ENCODE data around the gene HNRNPAB.

The HNRNPAB gene

DNA sequence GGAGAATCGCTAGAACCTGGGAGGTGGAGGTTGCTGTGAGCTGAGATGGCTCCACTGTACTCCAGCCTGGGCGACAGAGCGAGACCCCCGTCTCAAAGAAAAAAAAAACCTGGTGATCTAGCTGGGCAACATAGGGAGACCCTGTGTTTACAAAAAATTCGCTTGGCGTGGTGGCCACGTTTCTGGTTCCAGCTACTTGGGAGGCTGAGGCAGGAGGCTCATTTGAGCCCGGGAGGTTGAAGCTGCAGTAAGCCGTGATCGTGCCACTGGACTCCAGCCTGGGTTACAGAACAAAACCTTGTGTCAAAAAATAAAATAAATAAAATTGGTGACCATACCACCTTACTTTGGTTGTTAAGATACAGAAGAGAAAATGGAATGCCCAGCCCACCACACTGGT is 1.8 kb upstream of the HNRNPAB start:
- DNase-seq (ENCODE audit: insufficient read length, low spot score) (no peak), FAIRE-seq (no peak)
- no peak for TF ChIP-seq CTCF (IDR thresholded peaks at IDR 0.05; ENCODE audit: insufficient read depth, missing control alignments)

- no peak for TF ChIP-seq CTCF (IDR thresholded peaks at IDR 0.05; ENCODE audit: insufficient read depth, missing control alignments)
- DNase-seq (ENCODE audit: insufficient read length, low spot score) (no peak), FAIRE-seq (no peak)
These were observed 607 bp upstream of the HNRNPAB start for GRCh38 chr5:178203670-178204181.

DNA sequence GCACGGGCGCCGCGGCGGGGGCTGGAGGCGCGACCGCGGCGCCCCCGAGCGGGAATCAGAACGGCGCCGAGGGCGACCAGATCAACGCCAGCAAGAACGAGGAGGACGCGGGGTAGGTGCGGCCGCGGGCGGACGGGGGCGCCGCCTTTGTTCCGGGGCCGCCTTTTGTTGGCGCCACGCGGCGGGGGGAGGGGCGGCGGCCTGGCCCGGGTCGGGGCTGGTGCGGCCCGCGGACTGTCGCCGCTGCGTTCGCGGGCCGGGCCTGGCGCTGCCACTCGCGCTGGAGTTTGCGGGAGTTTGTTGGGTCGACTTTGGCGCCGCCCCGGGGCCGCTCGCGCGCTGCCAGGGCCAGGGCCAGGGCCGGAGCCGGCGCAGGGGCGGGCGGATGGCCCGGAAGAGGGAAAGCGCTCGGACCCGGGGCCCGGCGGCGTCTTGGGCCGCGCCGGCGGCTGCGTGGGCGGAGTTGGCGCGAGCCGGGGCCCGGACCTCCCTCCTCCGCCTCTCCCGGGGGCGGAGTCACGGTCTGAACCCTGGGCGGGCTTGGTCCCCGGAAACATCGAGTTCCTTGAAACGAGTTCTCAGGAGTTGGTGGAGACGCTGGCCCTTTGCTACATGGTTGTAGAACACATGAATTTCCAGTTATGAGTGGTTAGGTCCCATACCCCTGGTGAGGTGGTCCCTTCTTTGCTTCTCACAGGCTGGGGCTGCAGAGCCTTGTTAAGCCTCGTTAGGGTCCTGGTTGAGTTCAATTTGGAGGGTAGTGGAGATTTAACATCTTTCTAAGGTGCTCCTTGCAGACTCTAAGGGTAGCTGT is 809 bp downstream of the HNRNPAB start:
- DNase-seq (ENCODE audit: insufficient read length, low spot score) (peak; percentile 76), FAIRE-seq (no peak)
- TF ChIP-seq CTCF (IDR thresholded peaks at IDR 0.05; ENCODE audit: insufficient read depth, missing control alignments), result no peak

DNA sequence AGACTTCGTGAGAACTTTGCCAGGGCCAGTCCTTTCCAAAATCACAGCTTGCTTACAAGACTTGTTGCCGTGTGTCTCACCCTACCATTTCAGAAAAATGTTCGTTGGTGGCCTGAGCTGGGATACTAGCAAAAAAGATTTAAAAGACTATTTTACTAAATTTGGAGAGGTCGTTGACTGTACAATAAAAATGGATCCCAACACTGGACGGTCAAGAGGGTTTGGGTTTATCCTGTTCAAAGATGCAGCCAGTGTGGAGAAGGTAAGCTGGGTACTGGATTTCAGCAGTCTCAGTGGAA is 1.4 kb downstream of the HNRNPAB start:
- TF ChIP-seq CTCF (IDR thresholded peaks at IDR 0.05; ENCODE audit: insufficient read depth, missing control alignments), result no peak
- FAIRE-seq (no peak), DNase-seq (ENCODE audit: insufficient read length, low spot score) (no peak)

DNA sequence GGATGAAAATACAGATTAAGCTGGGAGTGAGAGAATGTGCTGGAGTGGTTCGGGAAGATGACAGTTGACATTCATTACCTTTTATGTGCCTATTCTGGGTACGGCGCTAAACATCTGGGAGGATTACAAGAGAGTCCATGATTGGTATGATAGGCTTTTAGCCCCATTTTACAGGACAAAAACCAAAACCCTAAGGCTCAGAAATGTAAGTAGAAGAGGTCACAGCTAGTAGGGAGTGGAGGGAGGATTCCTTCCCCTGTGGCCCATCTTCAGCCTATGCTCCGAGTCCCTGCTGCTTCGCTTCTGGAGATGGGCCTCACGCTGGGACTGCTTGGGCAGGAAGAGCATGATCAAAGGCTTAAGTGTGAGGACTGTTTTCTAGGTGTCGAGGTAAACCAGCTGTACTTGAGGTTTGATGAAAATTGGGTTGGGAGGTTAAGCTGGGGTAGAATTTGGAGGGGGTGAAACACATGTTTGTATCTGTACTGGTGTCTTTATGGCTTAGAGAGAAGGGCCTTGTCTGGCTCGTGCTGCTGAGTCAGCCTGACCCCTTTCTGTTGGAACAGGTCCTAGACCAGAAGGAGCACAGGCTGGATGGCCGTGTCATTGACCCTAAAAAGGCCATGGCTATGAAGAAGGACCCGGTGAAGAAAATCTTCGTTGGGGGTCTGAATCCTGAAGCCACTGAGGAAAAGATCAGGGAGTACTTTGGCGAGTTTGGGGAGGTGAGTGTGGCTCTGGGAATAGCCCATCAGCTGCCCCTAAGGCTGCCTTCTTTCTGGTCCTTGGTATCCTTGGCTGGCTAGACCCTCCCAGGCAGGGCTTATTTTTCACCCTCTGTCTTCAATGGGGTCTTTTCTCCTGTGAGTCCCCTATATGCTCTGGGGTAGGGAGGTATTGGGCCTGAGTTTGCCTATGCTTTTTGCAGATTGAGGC is 2.1 kb downstream of the HNRNPAB start:
- DNase-seq (ENCODE audit: insufficient read length, low spot score) (no peak), FAIRE-seq (no peak)
- no peak for TF ChIP-seq CTCF (IDR thresholded peaks at IDR 0.05; ENCODE audit: insufficient read depth, missing control alignments)

GRCh38 chr5:178207183-178207916 is 3.0 kb downstream of the HNRNPAB start:
- no peak for TF ChIP-seq CTCF (IDR thresholded peaks at IDR 0.05; ENCODE audit: insufficient read depth, missing control alignments)
- DNase-seq (ENCODE audit: insufficient read length, low spot score) (no peak), FAIRE-seq (no peak)
